Measurements from ENCODE around the gene FRMD3. TPM values are rescaled to one million over a fixed set of nuclear protein-coding genes. Genes with fewer than 3 reads are reported as not detected.

FRMD3 gene
- total RNA-seq, 1 donor = 0.86 TPM

- H3K4me3 ChIP-seq (ENCODE audit: low read depth, low read length) = no peak overlapping the region
- no peak for TF ChIP-seq CTCF (IDR thresholded peaks at IDR 0.05; ENCODE audit: insufficient read depth, low read depth, low read length)
- peak; percentile 73 for DNase-seq (ENCODE audit: low read depth)
These were observed 89.0 kb downstream of the FRMD3 start for GRCh38 chr9:83449166-83449565.

GRCh38 chr9:83448626-83449025 is 89.6 kb downstream of the FRMD3 start:
- DNase-seq (ENCODE audit: low read depth) = no peak
- H3K4me3 ChIP-seq (ENCODE audit: low read depth, low read length) = no peak overlapping the region
- TF ChIP-seq CTCF (IDR thresholded peaks at IDR 0.05; ENCODE audit: insufficient read depth, low read depth, low read length) = no peak

GRCh38 chr9:83447351-83447750 is 90.8 kb downstream of the FRMD3 start:
- no peak for DNase-seq (ENCODE audit: low read depth)
- TF ChIP-seq CTCF (IDR thresholded peaks at IDR 0.05; ENCODE audit: insufficient read depth, low read depth, low read length) = no peak
- no peak overlapping the region for H3K4me3 ChIP-seq (ENCODE audit: low read depth, low read length)

- H3K4me3 ChIP-seq (ENCODE audit: low read depth, low read length) = no peak overlapping the region
- DNase-seq (ENCODE audit: low read depth) = no peak
- no peak for TF ChIP-seq CTCF (IDR thresholded peaks at IDR 0.05; ENCODE audit: insufficient read depth, low read depth, low read length)
These were observed 92.4 kb downstream of the FRMD3 start for GRCh38 chr9:83445703-83446265.

- TF ChIP-seq CTCF (IDR thresholded peaks at IDR 0.05; ENCODE audit: insufficient read depth, low read depth, low read length) = no peak
- peak; percentile 39 for DNase-seq (ENCODE audit: low read depth)
These were observed 94.1 kb downstream of the FRMD3 start for GRCh38 chr9:83444110-83444509.

GRCh38 chr9:83441390-83441789 is 96.8 kb downstream of the FRMD3 start:
- TF ChIP-seq CTCF (IDR thresholded peaks at IDR 0.05; ENCODE audit: insufficient read depth, low read depth, low read length) = no peak
- DNase-seq (ENCODE audit: low read depth) = peak; percentile 31
- H3K4me3 ChIP-seq (ENCODE audit: low read depth, low read length) = no peak overlapping the region

More at GRCh38 chr9:83444110-83444509, 94.1 kb downstream of the FRMD3 start:
- no peak overlapping the region for H3K4me3 ChIP-seq (ENCODE audit: low read depth, low read length)

GRCh38 chr9:83440641-83441040 is 97.6 kb downstream of the FRMD3 start:
- H3K4me3 ChIP-seq (ENCODE audit: low read depth, low read length) = no peak overlapping the region
- no peak for DNase-seq (ENCODE audit: low read depth)
- no peak for TF ChIP-seq CTCF (IDR thresholded peaks at IDR 0.05; ENCODE audit: insufficient read depth, low read depth, low read length)
